NCI-H1105 (cell line): ENCODE measurements around the gene OGA.

ENCODE experiments used
- DNase-seq: peaks from one replicate; lab custom pipeline; 2025; lab: John Stamatoyannopoulos, UW

The OGA gene

GRCh38 chr10:101758858-101759257 is 59.4 kb downstream of the OGA start:
- no peak for DNase-seq

GRCh38 chr10:101752241-101752640 is 66.0 kb downstream of the OGA start:
- no peak for DNase-seq

- DNase-seq = no peak
These were observed 68.9 kb downstream of the OGA start for GRCh38 chr10:101749047-101750016.

GRCh38 chr10:101748496-101748895 is 69.7 kb downstream of the OGA start:
- DNase-seq = no peak

GRCh38 chr10:101745074-101745696 is 73.1 kb downstream of the OGA start:
- no peak for DNase-seq

GRCh38 chr10:101744267-101744666 is 74.0 kb downstream of the OGA start:
- DNase-seq = no peak

GRCh38 chr10:101741938-101742337 is 76.3 kb downstream of the OGA start:
- no peak for DNase-seq

- DNase-seq = no peak
These were observed 81.6 kb downstream of the OGA start for GRCh38 chr10:101736666-101737065.
